IPS-18a (cell line): ENCODE results near the gene GPR37.

ENCODE experiments used
- H3K27ac ChIP-seq: one replicate; pipeline ENCODE4 v1.5.1; 2013; ENCODE audit warnings: low read length
- H3K27me3 ChIP-seq: one replicate; pipeline ENCODE4 v1.6.1; 2013; ENCODE audit warnings: mild to moderate bottlenecking, low read length; ENCODE audit not compliant: control insufficient read depth, insufficient read depth
- H3K36me3 ChIP-seq: one replicate; pipeline ENCODE4 v1.6.1; 2013; ENCODE audit warnings: low read depth, low read length; ENCODE audit not compliant: control insufficient read depth
- H3K4me1 ChIP-seq: one replicate; pipeline ENCODE4 v1.6.1; 2013; ENCODE audit warnings: low read depth, low read length; ENCODE audit not compliant: control insufficient read depth
- H3K4me3 ChIP-seq: one replicate; pipeline ENCODE4 v1.5.1; 2013; ENCODE audit warnings: low read length
- H3K9ac ChIP-seq: one replicate; pipeline ENCODE4 v1.6.1; 2013; ENCODE audit warnings: mild to moderate bottlenecking, low read length, moderate library complexity
- H3K9me3 ChIP-seq: one replicate; pipeline ENCODE4 v1.6.1; 2013; ENCODE audit warnings: low read depth, low read length; ENCODE audit not compliant: control insufficient read depth

The GPR37 gene

GRCh38 chr7:124723012-124723411 is 42.6 kb downstream of the GPR37 start:
- no peaks in the 10 kb centered on the region for H3K27me3 ChIP-seq
- H3K4me3 ChIP-seq = no peak overlapping the region
- no peaks in the 10 kb centered on the region for H3K36me3 ChIP-seq
- no peaks in the 10 kb centered on the region for H3K9me3 ChIP-seq
- no peak overlapping the region for H3K27ac ChIP-seq
- H3K9ac ChIP-seq = no peak overlapping the region
- peaks cover 19% of the 10 kb centered on the region for H3K4me1 ChIP-seq

GRCh38 chr7:124722292-124722691 is 43.3 kb downstream of the GPR37 start:
- Histone ChIP-seq H3K9ac (no peak overlapping the region), H3K4me1 (peaks cover 19% of the 10 kb centered on the region), H3K36me3 (no peaks in the 10 kb centered on the region), H3K27me3 (no peaks in the 10 kb centered on the region), H3K9me3 (no peaks in the 10 kb centered on the region), H3K4me3 (no peak overlapping the region), H3K27ac (no peak overlapping the region)

- Histone ChIP-seq H3K4me3 (no peak overlapping the region), H3K9me3 (no peaks in the 10 kb centered on the region), H3K9ac (no peak overlapping the region), H3K36me3 (no peaks in the 10 kb centered on the region), H3K27me3 (no peaks in the 10 kb centered on the region), H3K4me1 (peaks cover 14% of the 10 kb centered on the region), H3K27ac (no peak overlapping the region)
Observed at GRCh38 chr7:124720195-124720594, 45.4 kb downstream of the GPR37 start.

GRCh38 chr7:124718032-124718766 is 47.4 kb downstream of the GPR37 start:
- Histone ChIP-seq H3K4me1 (no peaks in the 10 kb centered on the region), H3K36me3 (no peaks in the 10 kb centered on the region), H3K27ac (no peak overlapping the region), H3K27me3 (no peaks in the 10 kb centered on the region), H3K9me3 (no peaks in the 10 kb centered on the region), H3K9ac (no peak overlapping the region), H3K4me3 (no peak overlapping the region)

GRCh38 chr7:124716894-124717293 is 48.7 kb downstream of the GPR37 start:
- H3K4me1 ChIP-seq = peaks cover 12% of the 10 kb centered on the region
- no peaks in the 10 kb centered on the region for H3K36me3 ChIP-seq
- H3K9me3 ChIP-seq = no peaks in the 10 kb centered on the region
- no peaks in the 10 kb centered on the region for H3K27me3 ChIP-seq
- H3K9ac ChIP-seq = no peak overlapping the region
- no peak overlapping the region for H3K4me3 ChIP-seq
- H3K27ac ChIP-seq = no peak overlapping the region

- Histone ChIP-seq H3K27ac (no peak overlapping the region), H3K9me3 (no peaks in the 10 kb centered on the region), H3K27me3 (no peaks in the 10 kb centered on the region), H3K4me1 (peaks cover 18% of the 10 kb centered on the region), H3K36me3 (no peaks in the 10 kb centered on the region), H3K9ac (no peak overlapping the region), H3K4me3 (no peak overlapping the region)
Observed at GRCh38 chr7:124713086-124713485, 52.5 kb downstream of the GPR37 start.

GRCh38 chr7:124712017-124712416 is 53.6 kb downstream of the GPR37 start:
- no peaks in the 10 kb centered on the region for H3K36me3 ChIP-seq
- no peak overlapping the region for H3K9ac ChIP-seq
- no peaks in the 10 kb centered on the region for H3K27me3 ChIP-seq
- peaks cover 18% of the 10 kb centered on the region for H3K4me1 ChIP-seq
- no peaks in the 10 kb centered on the region for H3K9me3 ChIP-seq
- peak overlapping the region; percentile 12 for H3K27ac ChIP-seq
- no peak overlapping the region for H3K4me3 ChIP-seq

- Histone ChIP-seq H3K27ac (no peak overlapping the region), H3K36me3 (no peaks in the 10 kb centered on the region), H3K4me3 (no peak overlapping the region), H3K27me3 (no peaks in the 10 kb centered on the region), H3K4me1 (no peaks in the 10 kb centered on the region), H3K9ac (no peak overlapping the region), H3K9me3 (no peaks in the 10 kb centered on the region)
Observed at GRCh38 chr7:124702385-124702784, 63.2 kb downstream of the GPR37 start.

- Histone ChIP-seq H3K4me3 (no peak overlapping the region), H3K27me3 (no peaks in the 10 kb centered on the region), H3K9ac (no peak overlapping the region), H3K4me1 (no peaks in the 10 kb centered on the region), H3K9me3 (no peaks in the 10 kb centered on the region), H3K27ac (no peak overlapping the region), H3K36me3 (no peaks in the 10 kb centered on the region)
Observed at GRCh38 chr7:124701955-124702354, 63.6 kb downstream of the GPR37 start.

- H3K4me3 ChIP-seq = no peak overlapping the region
- no peaks in the 10 kb centered on the region for H3K36me3 ChIP-seq
- H3K4me1 ChIP-seq = no peaks in the 10 kb centered on the region
- no peak overlapping the region for H3K9ac ChIP-seq
- H3K27me3 ChIP-seq = no peaks in the 10 kb centered on the region
- no peaks in the 10 kb centered on the region for H3K9me3 ChIP-seq
- no peak overlapping the region for H3K27ac ChIP-seq
Observed at GRCh38 chr7:124700655-124701054, 64.9 kb downstream of the GPR37 start.

- Histone ChIP-seq H3K27me3 (no peaks in the 10 kb centered on the region), H3K4me3 (no peak overlapping the region), H3K9me3 (no peaks in the 10 kb centered on the region), H3K36me3 (no peaks in the 10 kb centered on the region), H3K27ac (no peak overlapping the region), H3K9ac (no peak overlapping the region), H3K4me1 (no peaks in the 10 kb centered on the region)
Observed at GRCh38 chr7:124698964-124699363, 66.6 kb downstream of the GPR37 start.

- Histone ChIP-seq H3K4me3 (no peak overlapping the region), H3K9ac (no peak overlapping the region), H3K36me3 (no peaks in the 10 kb centered on the region), H3K4me1 (no peaks in the 10 kb centered on the region), H3K27ac (no peak overlapping the region), H3K9me3 (no peaks in the 10 kb centered on the region), H3K27me3 (no peaks in the 10 kb centered on the region)
Observed at GRCh38 chr7:124697746-124698145, 67.8 kb downstream of the GPR37 start.
